OCI-LY3 (cell line): ENCODE measurements around the gene S100A7.
A peak's percentile ranks its signal among the peaks of the same experiment; 100 is the strongest.
"Not testable (repeated sequence)": the region's sequence is repeated elsewhere in the genome, so short reads cannot be mapped to it uniquely, and the experiment has no call there.

ENCODE experiments used
- H2AFZ ChIP-seq: fragments of 200-600, 300-600 bp; shearing (Covaris generic); 2 replicates; pipeline ENCODE4 v1.6.0; 2014; ENCODE audit warnings: antibody characterized with exemption, low read depth, low read length
- H3K27ac ChIP-seq: fragments of 200-600, 300-600 bp; sonication (generic); 2 replicates; pipeline ENCODE4 v1.5.1; 2014; ENCODE audit warnings: mild to moderate bottlenecking, low read length, moderate library complexity, mixed read lengths
- H3K27me3 ChIP-seq: fragments of 200-600, 300-600 bp; sonication (generic); 2 replicates; pipeline ENCODE4 v1.6.1; 2014; ENCODE audit warnings: low read depth, low read length, mixed read lengths
- H3K36me3 ChIP-seq: fragments of 200-600, 300-600 bp; sonication (generic); replicated peaks from 2 replicates; pipeline ENCODE3; 2014; ENCODE audit warnings: low read depth, low read length, mixed read lengths
- H3K4me1 ChIP-seq: fragments of 300-600, 200-600 bp; sonication (generic); 2 replicates; pipeline ENCODE4 v1.6.1; 2014; ENCODE audit warnings: low read length, mixed read lengths
- H3K4me2 ChIP-seq: fragments of 200-600, 300-600 bp; sonication (generic); 2 replicates; pipeline ENCODE4 v1.6.1; 2014; ENCODE audit warnings: low read length, mixed read lengths
- H3K4me3 ChIP-seq: fragments of 300-600, 200-600 bp; sonication (generic); 2 replicates; pipeline ENCODE4 v1.5.1; 2014; ENCODE audit warnings: antibody characterized with exemption, mild to moderate bottlenecking, low read length, moderate library complexity
- H3K79me2 ChIP-seq: fragments of 300-600, 200-600 bp; shearing (Covaris generic); 2 replicates; pipeline ENCODE4 v1.6.1; 2014; ENCODE audit warnings: mild to moderate bottlenecking, low read length, mixed read lengths
- H3K9ac ChIP-seq: fragments of 300-600, 200-600 bp; shearing (Covaris generic); 2 replicates; pipeline ENCODE4 v1.6.0; 2014; ENCODE audit warnings: mild to moderate bottlenecking, low read length, moderate library complexity
- H3K9me3 ChIP-seq: fragments of 200-600, 300-600 bp; shearing (Covaris generic); 2 replicates; pipeline ENCODE4 v1.6.1; 2014; ENCODE audit warnings: low read length, mixed read lengths; ENCODE audit not compliant: insufficient read depth
- H4K20me1 ChIP-seq: fragments of 200-600, 300-600 bp; sonication (generic); 2 replicates; pipeline ENCODE4 v1.6.1; 2016; ENCODE audit warnings: low read length, mixed read lengths; ENCODE audit not compliant: insufficient read depth
- EZH2phosphoT487 ChIP-seq: fragments of 200-600 bp; shearing (Covaris generic); IDR thresholded peaks from 2 replicates; pipeline ENCODE4 v1.6.1; 2018; ENCODE audit warnings: antibody characterized with exemption, mixed run types, low read depth
- TF ChIP-seq, protein P1 (sequence below): fragments of 200-600, 300-600 bp; sonication (generic); IDR thresholded peaks from 2 replicates; pipeline ENCODE4 v1.5.1; 2014; ENCODE audit warnings: antibody characterized with exemption, low read length, low read depth

S100A7 gene

DNA sequence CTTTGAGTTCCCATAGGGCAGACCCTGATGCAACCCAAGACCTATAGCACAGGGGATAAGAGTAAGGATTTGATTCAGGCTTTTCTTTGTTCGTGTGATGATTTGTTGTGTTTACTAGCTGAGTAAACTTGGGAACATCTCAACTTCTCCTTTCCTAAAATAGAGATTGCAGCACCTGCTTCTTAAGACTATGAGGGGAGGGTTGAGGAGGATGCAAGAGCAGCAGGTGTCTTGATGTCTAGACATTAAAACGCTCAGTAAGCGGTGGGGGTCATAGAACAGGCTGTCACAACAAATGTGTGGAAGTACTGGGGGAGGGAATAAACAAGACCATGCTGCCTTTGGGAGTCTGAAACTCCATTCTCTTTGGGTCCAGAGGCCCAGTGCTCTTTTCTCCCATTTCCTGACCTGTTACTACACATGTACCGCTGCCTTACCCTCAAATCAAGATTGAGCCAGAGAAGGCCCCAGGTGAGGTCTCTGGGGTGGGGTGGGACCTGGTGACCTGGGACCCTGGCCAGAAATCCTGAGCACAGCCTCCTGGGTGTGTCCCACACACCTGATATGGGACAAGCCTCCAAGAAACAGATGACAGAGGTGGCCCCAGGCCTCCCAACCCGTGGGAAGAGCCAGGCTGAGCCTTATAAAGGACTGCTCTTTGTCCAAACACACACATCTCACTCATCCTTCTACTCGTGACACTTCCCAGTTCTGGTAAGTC, 44.4 kb downstream of the S100A7 start, which contains the start of gene S100A7A:
Gene S100A7A (plus strand): TSS at position 671 of the 721 bp plus-strand sequence. CDS start 1,563 bp downstream, outside the sequence.
- H3K4me2 ChIP-seq: peak within 1 kb of the TSS; percentile 43
- H4K20me1 ChIP-seq: no peaks in the 10 kb centered on the region
- H3K79me2 ChIP-seq: no peaks in the 10 kb centered on the region
- H3K9ac ChIP-seq: no peak within 1 kb of the TSS
- peak within 1 kb of the TSS; percentile 36 for H3K27ac ChIP-seq
- H3K36me3 ChIP-seq: no peaks in the 10 kb centered on the region
- H2AFZ ChIP-seq: no peak within 1 kb of the TSS
- H3K9me3 ChIP-seq: no peaks in the 10 kb centered on the region
- H3K4me1 ChIP-seq: peaks cover 23% of the 10 kb centered on the region
- H3K4me3 ChIP-seq: no peak within 1 kb of the TSS
- no peak for TF ChIP-seq EZH2phosphoT487
- TF ChIP-seq, protein P1, sequence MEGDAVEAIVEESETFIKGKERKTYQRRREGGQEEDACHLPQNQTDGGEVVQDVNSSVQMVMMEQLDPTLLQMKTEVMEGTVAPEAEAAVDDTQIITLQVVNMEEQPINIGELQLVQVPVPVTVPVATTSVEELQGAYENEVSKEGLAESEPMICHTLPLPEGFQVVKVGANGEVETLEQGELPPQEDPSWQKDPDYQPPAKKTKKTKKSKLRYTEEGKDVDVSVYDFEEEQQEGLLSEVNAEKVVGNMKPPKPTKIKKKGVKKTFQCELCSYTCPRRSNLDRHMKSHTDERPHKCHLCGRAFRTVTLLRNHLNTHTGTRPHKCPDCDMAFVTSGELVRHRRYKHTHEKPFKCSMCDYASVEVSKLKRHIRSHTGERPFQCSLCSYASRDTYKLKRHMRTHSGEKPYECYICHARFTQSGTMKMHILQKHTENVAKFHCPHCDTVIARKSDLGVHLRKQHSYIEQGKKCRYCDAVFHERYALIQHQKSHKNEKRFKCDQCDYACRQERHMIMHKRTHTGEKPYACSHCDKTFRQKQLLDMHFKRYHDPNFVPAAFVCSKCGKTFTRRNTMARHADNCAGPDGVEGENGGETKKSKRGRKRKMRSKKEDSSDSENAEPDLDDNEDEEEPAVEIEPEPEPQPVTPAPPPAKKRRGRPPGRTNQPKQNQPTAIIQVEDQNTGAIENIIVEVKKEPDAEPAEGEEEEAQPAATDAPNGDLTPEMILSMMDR: no peak
- H3K27me3 ChIP-seq: peaks cover 20% of the 10 kb centered on the region

DNA sequence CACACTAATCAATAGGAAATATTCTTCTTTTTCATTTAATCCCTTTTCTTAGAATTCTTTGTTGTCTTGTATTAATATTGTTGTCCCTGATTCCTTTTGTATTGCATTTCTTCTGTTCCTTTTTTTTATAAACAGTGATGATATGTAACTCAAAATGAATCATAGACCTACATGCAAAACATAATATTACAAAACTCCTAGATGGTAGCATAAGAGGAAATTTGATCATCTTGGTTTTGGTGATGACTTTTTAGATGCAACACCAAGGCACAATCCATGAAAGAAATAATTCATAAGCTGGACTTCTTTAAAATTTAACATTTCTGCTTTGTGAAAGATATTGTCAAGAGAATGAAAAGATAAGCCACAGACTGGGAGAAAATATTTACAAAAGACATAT, 46.5 kb downstream of the S100A7 start:
- not testable (repeated sequence) for H3K9ac ChIP-seq, H3K27me3 ChIP-seq, H3K9me3 ChIP-seq, H3K27ac ChIP-seq, H3K79me2 ChIP-seq, H4K20me1 ChIP-seq, H2AFZ ChIP-seq, H3K4me3 ChIP-seq, H3K36me3 ChIP-seq, H3K4me2 ChIP-seq
- H3K4me1 ChIP-seq: peaks cover 23% of the 10 kb centered on the region
